Endothelial cell of umbilical vein (primary cell): ENCODE data around the gene ZNF273. TPM values are rescaled to one million over a fixed set of nuclear protein-coding genes. Genes with fewer than 3 reads are reported as not detected.

Source experiments
- BruUV-seq: library from RNA; stranded (reverse); fragments of 400-500 nt; replicated peaks from 2 replicates; lab custom pipeline; 2021; lab: Mats Ljungman, UMichigan
- CTCF ChIA-PET: fragments of 300-600, 350-600 bp; sonication (Branson Sonifier 250); formaldehyde crosslinking; loops from one replicate; lab custom pipeline; 2021; ENCODE audit warnings: antibody characterized with exemption, inconsistent platforms; lab: Charles Lee
- POLR2A ChIA-PET: fragments of 300-600, 350-600 bp; sonication (Branson Sonifier 250); formaldehyde crosslinking; loops from one replicate; lab custom pipeline; 2021; ENCODE audit warnings: antibody characterized with exemption, inconsistent platforms; lab: Charles Lee
- DNase-seq: peaks from one replicate; pipeline ENCODE4 v3.0.0-alpha.2; 2011; ENCODE audit warnings: low read depth, low spot score
- FAIRE-seq: peaks from 2 replicates; lab custom pipeline; 2011; peaks lifted over from hg19 to GRCh38; lab: Jason Lieb, UNC
- H2AFZ ChIP-seq: 2 replicates; pipeline ENCODE4 v1.6.0; 2012; ENCODE audit warnings: low read depth, low read length, control low read depth, inconsistent platforms
- H3K27ac ChIP-seq: 2 replicates; pipeline ENCODE4 v1.5.1; 2011; ENCODE audit warnings: low read depth, mild to moderate bottlenecking, control low read depth, low read length, moderate library complexity; ENCODE audit not compliant: insufficient read depth
- H3K27me3 ChIP-seq, 2 experiments: 2 replicates each; pipeline versions ENCODE4 v1.6.0 to v1.6.1; 2011; ENCODE audit warnings: low read length in 2 of 2, mixed read lengths in 1 of 2; ENCODE audit not compliant: control insufficient read depth in 2 of 2, insufficient read depth in 2 of 2
- H3K36me3 ChIP-seq, 2 experiments: 2 replicates in 1 of 2; 3 replicates in 1 of 2; pipeline ENCODE4 v1.5.1; 2011; ENCODE audit warnings: low read length in 2 of 2, mild to moderate bottlenecking in 1 of 2, moderate library complexity in 1 of 2; ENCODE audit not compliant: control insufficient read depth in 2 of 2, insufficient read depth in 2 of 2; ENCODE audit errors: extremely low read depth in 1 of 2
- H3K4me1 ChIP-seq: 3 replicates; pipeline ENCODE4 v1.5.1; 2011; ENCODE audit warnings: mild to moderate bottlenecking, low read length; ENCODE audit not compliant: control insufficient read depth, insufficient read depth; ENCODE audit errors: extremely low read depth
- H3K4me2 ChIP-seq: 2 replicates; pipeline ENCODE4 v1.6.1; 2011; ENCODE audit warnings: low read length, control low read depth, mixed read lengths; ENCODE audit not compliant: insufficient read depth
- H3K4me3 ChIP-seq, 3 experiments: fragments of 200-600 bp in 1 of 3; sonication (generic), shearing (Covaris generic) in 1 of 3; replicated peaks in 1 of 3; 2 replicates each; pipeline ENCODE4 v1.5.1; 2011 to 2016; ENCODE audit warnings: control low read depth in 3 of 3, low read length in 3 of 3, mild to moderate bottlenecking in 2 of 3, inconsistent platforms in 1 of 3, low read depth in 1 of 3, moderate library complexity in 1 of 3; ENCODE audit not compliant: insufficient read depth in 1 of 3
- H3K79me2 ChIP-seq: 2 replicates; pipeline ENCODE4 v1.6.0; 2012; ENCODE audit warnings: low read length, inconsistent platforms; ENCODE audit not compliant: control insufficient read depth, insufficient read depth
- H3K9ac ChIP-seq: replicated peaks from 2 replicates; pipeline ENCODE3; 2011; ENCODE audit warnings: low read length, control low read depth; ENCODE audit not compliant: insufficient read depth; ENCODE audit errors: extremely low read depth
- H3K9me1 ChIP-seq: replicated peaks from 3 replicates; pipeline ENCODE4 v1.6.0; 2011; ENCODE audit warnings: mild to moderate bottlenecking, low read length; ENCODE audit not compliant: control insufficient read depth, insufficient read depth; ENCODE audit errors: extremely low read depth
- H3K9me3 ChIP-seq: replicated peaks from 2 replicates; pipeline ENCODE4 v1.5.1; 2012; ENCODE audit warnings: low read length, inconsistent platforms; ENCODE audit not compliant: control insufficient read depth, insufficient read depth
- H4K20me1 ChIP-seq: replicated peaks from 2 replicates; pipeline ENCODE3; 2011; ENCODE audit warnings: mild to moderate bottlenecking, low read length; ENCODE audit not compliant: control insufficient read depth, insufficient read depth; ENCODE audit errors: extremely low read depth
- CTCF ChIP-seq, 2 donors: IDR thresholded peaks; 1 replicate in 1 of 2; 2 replicates in 1 of 2; pipeline ENCODE4 v1.5.1; 2011; ENCODE audit warnings: low read length in 2 of 2, mild to moderate bottlenecking in 2 of 2, moderate library complexity in 2 of 2, control low read depth in 1 of 2, inconsistent platforms in 1 of 2, low read depth in 1 of 2; ENCODE audit not compliant: insufficient read depth in 1 of 2; ENCODE audit errors: extremely low read depth in 1 of 2
- EZH2 ChIP-seq: IDR thresholded peaks from 2 replicates; pipeline ENCODE4 v1.6.1; 2012; ENCODE audit warnings: borderline replicate concordance, low read depth, mild to moderate bottlenecking, moderate library complexity, low read length, inconsistent platforms; ENCODE audit not compliant: severe bottlenecking
- FOS ChIP-seq: IDR thresholded peaks from 2 replicates; pipeline ENCODE4 v1.6.1; 2011; ENCODE audit warnings: mild to moderate bottlenecking, low read length, moderate library complexity, borderline replicate concordance; ENCODE audit not compliant: insufficient read depth
- GATA2 ChIP-seq: IDR thresholded peaks from 2 replicates; pipeline ENCODE4 v1.7.0; 2011; ENCODE audit warnings: low read depth, mild to moderate bottlenecking, moderate library complexity, mixed read lengths, low read length; ENCODE audit not compliant: insufficient read length, insufficient read depth
- JUN ChIP-seq: IDR thresholded peaks from 2 replicates; pipeline ENCODE4 v1.6.1; 2011; ENCODE audit warnings: borderline replicate concordance, low read depth; ENCODE audit not compliant: insufficient read length, insufficient read depth
- MAX ChIP-seq: IDR thresholded peaks from 2 replicates; pipeline ENCODE4 v1.6.1; 2011; ENCODE audit not compliant: insufficient read depth, insufficient read length
- MYC ChIP-seq: IDR thresholded peaks from one replicate; pipeline ENCODE4 v1.6.1; 2011; ENCODE audit warnings: mild to moderate bottlenecking, low read depth, low read length
- POLR2A ChIP-seq: IDR thresholded peaks from 2 replicates; pipeline ENCODE4 v1.6.1; 2012; ENCODE audit warnings: low read depth, mild to moderate bottlenecking, control low read depth, low read length
- POLR2AphosphoS5 ChIP-seq: IDR thresholded peaks from 2 replicates; pipeline ENCODE4 v1.6.1; 2012; ENCODE audit warnings: low read depth, mild to moderate bottlenecking, control low read depth, low read length, moderate library complexity; ENCODE audit not compliant: insufficient read depth
- dilution Hi-C: fragments of 300-500 bp; cut with MboI; formaldehyde crosslinking; loops from one replicate; pipeline ENCODE4 v1.15.0; 2019; ENCODE audit warnings: low sequenced_read_pairs; ENCODE audit not compliant: extremely low pct_ligation_motif_present
- intact Hi-C: fragments of 100-400 bp; cut with micrococcal nuclease; formaldehyde crosslinking; loops from one replicate; pipeline ENCODE4 v1.10.0; 2022
- polyA plus RNA-seq, 4 experiments: library from polyadenylated mRNA; depleted of rRNA in 3 of 4; stranded (reverse) in 3 of 4; unstranded in 1 of 4; fragments of >200 nt; gene quantifications; 2 replicates each; pipeline versions ENCODE4 v1.2.1 to v1.2.3, GENCODE V29; 2011 to 2012; ENCODE audit warnings: missing spikeins in 1 of 4
- total RNA-seq: library from RNA; stranded (reverse); gene quantifications from 2 replicates; pipeline ENCODE4 v1.2.3, GENCODE V29; 2021

Gene ZNF273
- total and polyA plus RNA-seq, 2 donors (not counting 3 experiments of a cell fraction or from before 2014, with no cell fraction given): 1.4 to 4.1 TPM

GRCh38 chr7:64879800-64880199 lies 23.3 kb upstream of the ZNF273 start:
- no TSS peak for BruUV-seq
- DNase-seq (no peak), FAIRE-seq (no peak)
- CTCF ChIA-PET: no interaction called here
- Histone ChIP-seq H3K4me2 (no peak overlapping the region), H3K27ac (no peak overlapping the region), H3K27me3 (peaks cover 2 to 7% of the 10 kb centered on the region in 2 experiments), H3K4me1 (no peaks in the 10 kb centered on the region), H3K9ac (no peak overlapping the region), H3K9me3 (peaks cover 2% of the 10 kb centered on the region), H3K36me3 (no peaks in the 10 kb centered on the region), H4K20me1 (no peaks in the 10 kb centered on the region), H2AFZ (no peak overlapping the region), H3K9me1 (no peaks in the 10 kb centered on the region), H3K4me3 (no peak overlapping the region), H3K79me2 (no peaks in the 10 kb centered on the region)
- POLR2A ChIA-PET: no interaction called here
- TF ChIP-seq POLR2A: no peak
- TF ChIP-seq MYC: no peak
- no peak for TF ChIP-seq JUN
- TF ChIP-seq FOS: no peak
- TF ChIP-seq GATA2: no peak
- no peak for TF ChIP-seq POLR2AphosphoS5
- intact Hi-C loops (no loop called here), dilution Hi-C loops (no loop called here)

- Histone ChIP-seq H3K9ac (no peak overlapping the region), H3K36me3 (no peaks in the 10 kb centered on the region), H3K9me1 (no peaks in the 10 kb centered on the region), H3K4me1 (no peaks in the 10 kb centered on the region), H3K79me2 (no peaks in the 10 kb centered on the region), H3K4me2 (no peak overlapping the region), H3K27me3 (peaks cover 2 to 7% of the 10 kb centered on the region in 2 experiments), H3K4me3 (no peak overlapping the region), H3K27ac (no peak overlapping the region), H2AFZ (no peak overlapping the region), H4K20me1 (no peaks in the 10 kb centered on the region), H3K9me3 (peaks cover 2% of the 10 kb centered on the region)
- ChIA-PET POLR2A (no interaction called here), CTCF (no interaction called here)
- no TSS peak for BruUV-seq
- TF ChIP-seq JUN: no peak
- TF ChIP-seq EZH2: no peak
- no peak for TF ChIP-seq POLR2A
- no peak for TF ChIP-seq MYC
- TF ChIP-seq CTCF (IDR thresholded peaks at IDR 0.05; ENCODE audit: extremely low read depth in 1 of 2, insufficient read depth in 1 of 2, low read depth in 1 of 2, low read length in 2 of 2): no peak
- TF ChIP-seq MAX: no peak
- no peak for TF ChIP-seq GATA2
- no peak for TF ChIP-seq POLR2AphosphoS5
- TF ChIP-seq FOS: no peak
- DNase-seq (no peak), FAIRE-seq (no peak)
- dilution Hi-C loops: no loop called here
- intact Hi-C loops: no loop called here
Observed at GRCh38 chr7:64880322-64881297, 22.5 kb upstream of the ZNF273 start.
